Ishikawa (cell line): ENCODE measurements around the gene PDE6H.

Source experiments
- CEBPB ChIP-seq: IDR thresholded peaks from 2 replicates; pipeline ENCODE4 v1.6.1; 2012
- CREB1 ChIP-seq: IDR thresholded peaks from 2 replicates; pipeline ENCODE4 v1.6.1; 2012; ENCODE audit warnings: low read depth
- EGR1 ChIP-seq: IDR thresholded peaks from 2 replicates; pipeline ENCODE4 v1.6.1; 2012
- EP300 ChIP-seq: IDR thresholded peaks from 2 replicates; pipeline ENCODE4 v1.6.1; 2012; ENCODE audit warnings: borderline replicate concordance
- FOXM1 ChIP-seq: IDR thresholded peaks from 2 replicates; pipeline ENCODE4 v1.6.1; 2012; ENCODE audit warnings: low read depth, borderline replicate concordance
- MAX ChIP-seq: IDR thresholded peaks from 2 replicates; pipeline ENCODE4 v1.6.1; 2012
- NFIC ChIP-seq: IDR thresholded peaks from 2 replicates; pipeline ENCODE4 v1.6.1; 2012
- RAD21 ChIP-seq: IDR thresholded peaks from 2 replicates; pipeline ENCODE4 v1.6.1; 2012; ENCODE audit warnings: low read depth
- REST ChIP-seq: IDR thresholded peaks from 2 replicates; pipeline ENCODE4 v1.6.1; 2012; ENCODE audit warnings: low read depth, mild to moderate bottlenecking
- TAF1 ChIP-seq: IDR thresholded peaks from 2 replicates; pipeline ENCODE4 v1.6.1; 2012; ENCODE audit warnings: low read depth, mild to moderate bottlenecking
- TCF12 ChIP-seq: IDR thresholded peaks from 2 replicates; pipeline ENCODE4 v1.6.1; 2012; ENCODE audit warnings: low read depth
- TEAD4 ChIP-seq: IDR thresholded peaks from 2 replicates; pipeline ENCODE4 v1.6.1; 2012
- YY1 ChIP-seq: IDR thresholded peaks from 2 replicates; pipeline ENCODE4 v1.6.1; 2012; ENCODE audit warnings: low read depth
- ZBTB7A ChIP-seq: IDR thresholded peaks from 2 replicates; pipeline ENCODE4 v1.6.1; 2012; ENCODE audit warnings: low read depth
- TF ChIP-seq, protein P1 (sequence below): IDR thresholded peaks from 2 replicates; pipeline ENCODE4 v1.6.1; 2012

PDE6H gene

GRCh38 chr12:15013634-15014179 is 40.9 kb downstream of the PDE6H start:
- TF ChIP-seq NFIC (no peak), MAX (no peak), CREB1 (no peak), REST (no peak), EP300 (no peak)
- TF ChIP-seq, protein P1, sequence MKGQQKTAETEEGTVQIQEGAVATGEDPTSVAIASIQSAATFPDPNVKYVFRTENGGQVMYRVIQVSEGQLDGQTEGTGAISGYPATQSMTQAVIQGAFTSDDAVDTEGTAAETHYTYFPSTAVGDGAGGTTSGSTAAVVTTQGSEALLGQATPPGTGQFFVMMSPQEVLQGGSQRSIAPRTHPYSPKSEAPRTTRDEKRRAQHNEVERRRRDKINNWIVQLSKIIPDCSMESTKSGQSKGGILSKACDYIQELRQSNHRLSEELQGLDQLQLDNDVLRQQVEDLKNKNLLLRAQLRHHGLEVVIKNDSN, result no peak

GRCh38 chr12:15014708-15015107 is 41.9 kb downstream of the PDE6H start:
- TF ChIP-seq TEAD4, result no peak
- no peak for TF ChIP-seq FOXM1
- no peak for TF ChIP-seq YY1
- TF ChIP-seq CEBPB, result no peak
- TF ChIP-seq TCF12, result no peak
- TF ChIP-seq CREB1, result no peak
- TF ChIP-seq EGR1, result no peak
- no peak for TF ChIP-seq EP300
- TF ChIP-seq RAD21, result no peak
- no peak for TF ChIP-seq NFIC
- no peak for TF ChIP-seq REST
- no peak for TF ChIP-seq ZBTB7A
- TF ChIP-seq MAX, result no peak
- TF ChIP-seq, protein P1, result no peak
- no peak for TF ChIP-seq TAF1

DNA sequence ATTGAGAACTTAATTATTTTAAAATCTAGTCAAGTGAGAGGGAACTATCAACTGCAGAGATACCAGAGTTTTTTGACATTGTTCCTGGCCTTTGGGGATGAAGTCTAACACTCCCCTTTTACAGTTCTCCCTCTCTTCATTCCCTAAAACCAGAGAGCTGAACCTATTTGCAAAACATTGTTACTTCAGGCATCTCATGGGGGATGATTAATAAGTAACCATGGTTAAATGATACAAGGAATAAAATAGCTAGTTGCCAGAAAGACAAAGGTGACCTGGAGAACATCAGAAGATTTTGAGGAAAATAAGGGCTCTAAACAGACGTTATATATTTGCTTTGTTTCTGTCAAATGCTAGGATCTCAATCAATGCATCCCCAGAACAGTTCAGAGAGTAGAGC is 42.3 kb downstream of the PDE6H start:
- TF ChIP-seq, protein P1, result no peak
- TF ChIP-seq REST, result no peak
- TF ChIP-seq CEBPB, result no peak
- TF ChIP-seq TCF12, result no peak
- no peak for TF ChIP-seq EP300
- TF ChIP-seq TEAD4, result no peak
- TF ChIP-seq FOXM1, result no peak

- TF ChIP-seq TAF1, result no peak
- no peak for TF ChIP-seq CEBPB
- TF ChIP-seq ZBTB7A, result no peak
- TF ChIP-seq EP300, result no peak
- no peak for TF ChIP-seq FOXM1
- no peak for TF ChIP-seq YY1
- no peak for TF ChIP-seq MAX
- TF ChIP-seq, protein P1, result no peak
- no peak for TF ChIP-seq EGR1
- TF ChIP-seq NFIC, result no peak
- TF ChIP-seq REST, result no peak
- TF ChIP-seq TCF12, result no peak
- TF ChIP-seq CREB1, result no peak
- TF ChIP-seq TEAD4, result no peak
- no peak for TF ChIP-seq RAD21
These were observed 47.3 kb downstream of the PDE6H start for GRCh38 chr12:15020156-15020555.
